ENCODE results near the gene FADS2. TPM values are rescaled to one million over a fixed set of nuclear protein-coding genes. Genes with fewer than 3 reads are reported as not detected.
A peak's percentile ranks its signal among the peaks of the same experiment; 100 is the strongest.

The FADS2 gene
- total and polyA plus RNA-seq, 2 of the 13 experiments (the other 11 are each of a cell fraction or from before 2014, with no cell fraction given), result 90.1 to 124 TPM

GRCh38 chr11:61869429-61869707 is 41.3 kb downstream of the FADS2 start:
- in situ Hi-C loops (cut with HindIII; ENCODE audit: extremely low pct_ligation_motif_present, low pct_unique_long_range_greater_than_20kb), result no loop called here
- no TSS peak for BruUV-seq (replicated peaks)
- Histone ChIP-seq H3K9ac (ENCODE audit: insufficient read depth, low read depth, low read length) (no peak overlapping the region), H3K4me3 (replicated peaks in 1 of 3; ENCODE audit: insufficient read depth in 1 of 3, low read depth in 2 of 3, low read length in 3 of 3) (no peak overlapping the region), H3K27ac (ENCODE audit: extremely low read length, insufficient read depth, low read length) (no peak overlapping the region), H3K79me2 (ENCODE audit: insufficient read depth, low read length) (no peaks in the 10 kb centered on the region), H3K9me3 (ENCODE audit: low read length) (no peaks in the 10 kb centered on the region), H3K4me1 (ENCODE audit: insufficient read depth, low read length) (peaks cover 26% of the 10 kb centered on the region), H3K4me2 (ENCODE audit: low read depth, low read length) (0 out of 2 replicates have a peak overlapping the region, but pooled peaks have one; percentile 81), H4K20me1 (ENCODE audit: insufficient read depth, low read length) (no peaks in the 10 kb centered on the region), H2AFZ (ENCODE audit: low read length) (no peak overlapping the region), H3K27me3 (ENCODE audit: control insufficient read depth in 1 of 2, insufficient read depth in 2 of 2, low read length in 2 of 2) (peaks cover 0 to 6% of the 10 kb centered on the region in 2 experiments; a peak in 1 of 5 replicates), H3K36me3 (replicated peaks in 1 of 2; ENCODE audit: control insufficient read depth in 1 of 2, insufficient read depth in 2 of 2, low read length in 2 of 2) (peaks cover 0 to 9% of the 10 kb centered on the region in 2 experiments; a peak in 2 of 5 replicates)
- FAIRE-seq (no peak), DNase-seq (ENCODE audit: low spot score) (no peak), ATAC-seq (no peak)
- CTCF ChIA-PET (ENCODE audit: low intra/inter-chr PET ratio, low total read pairs), result no interaction called here
- 100% methylated on average over 1 of the region's 4 CpGs for WGBS (ENCODE audit: low lambda C conversion rate)
- intact Hi-C loops (cut with micrococcal nuclease; ENCODE audit: unreplicated experiment), result no loop called here
- POLR2A ChIA-PET, result no interaction called here
- no peak for TF ChIP-seq TFE3 (CRISPR knock-in tag; IDR thresholded peaks at IDR 0.05)
- no peak for TF ChIP-seq ZNF770 (CRISPR knock-in tag; IDR thresholded peaks at IDR 0.05)
- TF ChIP-seq GPN1 (CRISPR knock-in tag; IDR thresholded peaks at IDR 0.05; ENCODE audit: borderline replicate concordance), result no peak
- no peak for TF ChIP-seq PREB (CRISPR knock-in tag; IDR thresholded peaks at IDR 0.05)
- TF ChIP-seq ZNF580 (CRISPR knock-in tag; IDR thresholded peaks at IDR 0.05; ENCODE audit: borderline replicate concordance, low read depth), result no peak
- no peak for TF ChIP-seq ZNF234 (CRISPR knock-in tag; conservative IDR thresholded peaks at IDR 0.05)
- TF ChIP-seq SP4 (CRISPR knock-in tag; IDR thresholded peaks at IDR 0.05), result no peak
- no peak for TF ChIP-seq ZNF253 (CRISPR knock-in tag; IDR thresholded peaks at IDR 0.05; ENCODE audit: borderline replicate concordance)
- no peak for TF ChIP-seq ZNF18 (CRISPR knock-in tag; IDR thresholded peaks at IDR 0.05; ENCODE audit: insufficient replicate concordance)
- no peak for TF ChIP-seq ZNF660 (CRISPR knock-in tag; IDR thresholded peaks at IDR 0.05; ENCODE audit: borderline replicate concordance, low read depth)
- no peak for TF ChIP-seq ZNF343 (CRISPR knock-in tag; IDR thresholded peaks at IDR 0.05)
- TF ChIP-seq CEBPB (IDR thresholded peaks at IDR 0.05; ENCODE audit: borderline replicate concordance, low read depth, low read length), result no peak
- no peak for TF ChIP-seq ZNF589 (CRISPR knock-in tag; conservative IDR thresholded peaks at IDR 0.05)
- TF ChIP-seq ZNF710 (CRISPR knock-in tag; IDR thresholded peaks at IDR 0.05; ENCODE audit: borderline replicate concordance), result no peak
- TF ChIP-seq TFDP1 (CRISPR knock-in tag; IDR thresholded peaks at IDR 0.05; ENCODE audit: borderline replicate concordance), result no peak

Data from HepG2 (cell line).